Motor neuron (in vitro differentiated cells): Measurements from ENCODE around the gene ZNF526. TPM values are rescaled to one million over a fixed set of nuclear protein-coding genes. Genes with fewer than 3 reads are reported as not detected.
A peak's percentile ranks its signal among the peaks of the same experiment; 100 is the strongest.
"Not testable (repeated sequence)": the region's sequence is repeated elsewhere in the genome, so short reads cannot be mapped to it uniquely, and the experiment has no call there.

Source experiments
- ATAC-seq, 8 experiments: fragments of 200-7000 bp; cut with Tn5 transposase; replicated peaks in 6 of 8; 2 replicates each; pipeline ENCODE4 v1.8.0; 2021; ENCODE audit warnings: mild to moderate bottlenecking in 8 of 8, moderate library complexity in 8 of 8
- H3K27ac ChIP-seq, 2 donors: fragments of 250-450 bp; sonication (Bioruptor Pico); 2 replicates each; pipeline ENCODE4 v1.9.0; 2021; ENCODE audit warnings: antibody characterized with exemption in 2 of 2, mild to moderate bottlenecking in 2 of 2, moderate library complexity in 1 of 2
- H3K4me1 ChIP-seq, 2 donors: fragments of 250-450 bp; sonication (Bioruptor Pico); replicated peaks in 1 of 2; 2 replicates each; pipeline ENCODE4 v1.6.1; 2021; ENCODE audit warnings: antibody characterized with exemption in 2 of 2, mild to moderate bottlenecking in 2 of 2, moderate library complexity in 1 of 2
- H3K4me3 ChIP-seq, 5 donors: fragments of 250-450 bp; sonication (Bioruptor Pico); 2 replicates each; pipeline ENCODE4 v1.9.0; 2021; ENCODE audit warnings: antibody characterized with exemption in 5 of 5, mild to moderate bottlenecking in 5 of 5, moderate library complexity in 4 of 5
- WGBS, 10 experiments: fragments of 450-650 bp; shearing (Covaris generic); methylation state at CpG; one replicate each; pipeline ENCODE4 v1.0.0; 2022; 5-methylcytosine and 5-hydroxymethylcytosine counted together
- in situ Hi-C, 9 experiments: fragments of 400-800 bp; cut with MboI; loops; one replicate each; pipeline ENCODE4 v1.15.0; 2021; ENCODE audit warnings: low sequenced_read_pairs in 9 of 9, low pct_unique_long_range_greater_than_20kb in 2 of 9; ENCODE audit not compliant: unreplicated experiment in 9 of 9
- total RNA-seq, 8 experiments: library from RNA; unstranded; fragments of 300-600 nt; gene quantifications; 2 replicates each; pipeline versions ENCODE4 v1.2.3 to v1.2.4, GENCODE V29; 2022

Gene ZNF526
- total RNA-seq, 8 experiments from 2014 or later, result 5.1 to 14.1 (median 8.0) TPM

DNA sequence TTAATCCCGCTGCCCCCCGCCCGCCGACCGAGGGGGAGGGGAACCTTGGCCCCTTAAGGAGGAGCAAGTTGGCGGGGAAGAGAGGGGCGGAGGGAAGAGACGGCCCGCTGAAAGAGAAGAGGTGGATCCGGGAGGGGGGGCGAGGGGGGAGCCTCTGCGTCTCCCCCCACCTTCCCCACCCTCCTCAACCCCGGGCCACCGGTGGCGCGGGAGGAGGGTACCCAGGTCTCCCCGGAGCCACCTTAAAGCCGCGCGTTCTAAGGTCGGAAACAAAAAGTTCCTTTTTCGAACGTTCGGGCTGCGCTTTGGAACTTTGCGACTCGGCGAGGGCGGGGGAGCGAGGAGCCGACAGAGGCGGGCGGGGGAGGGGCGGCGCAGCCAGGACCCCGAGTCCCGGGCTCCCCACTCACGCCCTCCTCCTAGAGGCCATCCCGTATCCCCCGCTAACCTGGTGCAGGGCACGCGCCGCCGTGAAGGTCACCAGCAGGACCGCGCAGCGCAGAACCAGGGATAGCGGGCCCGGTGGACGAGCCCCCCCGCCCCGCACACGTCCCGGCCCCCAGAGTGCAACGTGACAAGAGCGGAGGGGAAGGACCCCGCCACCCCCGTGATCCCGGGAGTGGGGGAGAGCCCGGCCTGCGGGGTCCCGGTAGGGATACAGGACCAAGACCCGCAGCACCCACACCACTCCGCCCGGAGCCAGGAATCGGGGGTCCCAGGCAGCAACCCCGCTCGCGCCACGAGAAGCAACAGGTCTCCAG lies 34.2 kb downstream of the ZNF526 start:
- Histone ChIP-seq H3K27ac (peak overlapping the region; percentile 29 to 76), H3K4me1 (peaks cover 27 to 33% of the 10 kb centered on the region in 2 donors), H3K4me3 (peak overlapping the region; percentile 59 to 96 (median 72))
- WGBS, 10 experiments, result no CpG with 5 or more reads among the region's 70 CpGs
- peak; percentile 1 to 34 (median 18) for ATAC-seq
- in situ Hi-C loops, result no loop called here

- ATAC-seq, result peak; percentile 61 to 69 (median 64)
- H3K4me3 ChIP-seq, result peak within 1 kb of the TSS; percentile 59 to 96 (median 72)
- in situ Hi-C loops, result no loop called here
- H3K27ac ChIP-seq, result peak within 1 kb of the TSS; percentile 62 to 76
- H3K4me1 ChIP-seq, result peaks cover 27 to 33% of the 10 kb centered on the region in 2 donors
- no CpG with 5 or more reads among the region's 75 CpGs for WGBS, 10 experiments
Observed at GRCh38 chr19:42254850-42255765, 35.0 kb downstream of the ZNF526 start, which contains the start of gene ERF. ERF (minus strand) TSS chr19:42255128; CDS start chr19:42254999, 129 bp downstream.

DNA sequence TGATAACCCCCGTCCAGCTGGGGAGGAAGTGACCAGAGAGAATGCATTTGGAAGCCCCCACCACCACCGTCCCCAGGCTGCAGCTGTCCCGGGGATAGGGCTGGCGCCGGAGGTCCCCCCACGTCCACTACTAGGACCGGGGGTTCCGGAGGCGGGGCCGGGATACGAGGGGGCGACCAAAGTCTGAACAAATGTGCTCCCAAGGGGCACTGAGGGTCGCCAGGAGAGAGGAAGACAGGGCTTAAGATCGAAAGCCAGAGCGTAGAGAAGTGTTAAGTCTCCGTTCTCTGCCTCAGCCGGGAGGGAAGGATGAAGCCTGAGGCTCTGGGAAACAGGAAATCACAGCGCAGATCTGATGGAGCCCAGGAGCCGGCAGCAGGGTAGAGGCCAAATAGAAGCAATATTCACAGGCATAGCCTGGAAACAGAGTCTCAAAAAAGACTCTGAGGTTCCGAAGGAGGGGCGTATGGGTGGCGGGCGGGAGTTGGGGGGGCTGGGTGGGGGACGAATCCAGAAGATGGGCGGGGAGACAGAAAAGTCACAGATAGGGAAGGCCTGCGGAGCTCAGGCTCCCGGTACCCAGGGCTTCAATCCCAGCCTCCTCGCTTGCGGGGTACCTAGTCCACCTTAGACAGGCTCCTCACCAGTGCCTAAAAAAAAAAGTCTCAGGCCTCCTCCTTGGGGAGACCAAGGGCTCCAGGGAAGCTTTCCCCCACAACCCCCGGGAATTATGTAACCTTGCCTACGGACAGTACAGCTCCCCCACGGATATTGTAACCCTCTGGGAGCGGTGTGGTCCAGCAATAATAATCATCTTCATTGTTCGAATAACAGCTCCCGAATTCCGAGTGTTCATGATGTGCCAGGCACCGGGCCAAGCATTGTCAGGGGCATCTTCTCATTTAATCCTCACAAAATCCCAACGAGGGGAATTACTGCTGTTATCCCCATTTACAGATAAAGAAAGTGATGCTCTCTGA lies 35.9 kb downstream of the ZNF526 start:
- peak in 6 of 8 experiments; percentile 6 to 40 (median 11) for ATAC-seq
- Histone ChIP-seq H3K27ac (peak overlapping the region; percentile 62 to 72), H3K4me3 (peak overlapping the region; percentile 59 to 96 (median 72)), H3K4me1 (peaks cover 21 to 27% of the 10 kb centered on the region in 2 donors)
- in situ Hi-C loops, result no loop called here
- WGBS, 10 experiments, result 0 to 46% (median 28%) methylated on average over 1 to 8 of the region's 38 CpGs; no CpG with 5 or more reads in 2 of the 10 experiments

- in situ Hi-C loops, ATAC-seq, H3K4me3 ChIP-seq, H3K27ac ChIP-seq: not testable (repeated sequence)
- WGBS, 10 experiments, result 77 to 100% (median 100%) methylated on average over 1 to 2 of the region's 3 CpGs; no CpG with 5 or more reads in 3 of the 10 experiments
- H3K4me1 ChIP-seq, result peaks cover 5 to 11% of the 10 kb centered on the region in 2 donors
Observed at GRCh38 chr19:42257842-42258241, 37.7 kb downstream of the ZNF526 start.

- no peak overlapping the region for H3K27ac ChIP-seq
- 70 to 100% (median 92%) methylated on average over 1 to 3 of the region's 3 CpGs; no CpG with 5 or more reads in 4 of the 10 experiments for WGBS, 10 experiments
- in situ Hi-C loops, result no loop called here
- ATAC-seq, result no peak
- no peak overlapping the region for H3K4me3 ChIP-seq
- no peaks in the 10 kb centered on the region for H3K4me1 ChIP-seq
Observed at GRCh38 chr19:42261763-42262162, 41.7 kb downstream of the ZNF526 start.

DNA sequence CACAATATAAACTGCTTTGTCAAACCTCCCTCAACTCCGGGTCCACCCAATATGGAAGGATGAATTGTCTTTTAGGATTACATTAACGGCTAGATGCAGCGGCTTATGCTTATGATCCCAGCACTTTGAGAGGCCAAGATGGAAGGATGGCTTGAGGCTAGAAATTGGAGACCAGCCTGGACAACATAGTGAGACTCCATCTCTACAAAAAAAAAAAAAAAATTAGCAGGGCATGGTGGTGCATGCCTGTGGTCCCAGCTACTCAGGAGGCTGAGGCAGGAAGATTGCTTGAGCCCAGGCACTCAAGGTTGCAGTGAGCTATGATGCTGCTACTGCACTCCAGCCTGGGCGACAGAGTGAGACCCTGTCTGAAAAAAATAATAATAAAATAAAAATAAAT lies 46.0 kb downstream of the ZNF526 start:
- 67 to 100% (median 89%) methylated on average over 1 to 4 of the region's 4 CpGs; no CpG with 5 or more reads in 2 of the 10 experiments for WGBS, 10 experiments
- ATAC-seq, in situ Hi-C loops, H3K27ac ChIP-seq, H3K4me1 ChIP-seq, H3K4me3 ChIP-seq: not testable (repeated sequence)

GRCh38 chr19:42266928-42267603 lies 47.0 kb downstream of the ZNF526 start:
- WGBS, 10 experiments, result 74 to 100% (median 94%) methylated on average over 1 to 12 of the region's 25 CpGs; no CpG with 5 or more reads in 2 of the 10 experiments
- Histone ChIP-seq H3K4me1 (peaks cover 9 to 10% of the 10 kb centered on the region in 2 donors), H3K27ac (peak overlapping the region in 1 of 2 donors; percentile 65)
- in situ Hi-C loops, ATAC-seq, H3K4me3 ChIP-seq: not testable (repeated sequence)

- WGBS, 10 experiments, result 0 to 27% (median 3%) methylated on average over 1 to 6 of the region's 13 CpGs; no CpG with 5 or more reads in 3 of the 10 experiments
- ATAC-seq, result no peak
- in situ Hi-C loops, result no loop called here
- peaks cover 9 to 10% of the 10 kb centered on the region in 2 donors for H3K4me1 ChIP-seq
- peak overlapping the region; percentile 53 to 65 for H3K27ac ChIP-seq
- peak overlapping the region; percentile 69 to 94 (median 81) for H3K4me3 ChIP-seq
Observed at GRCh38 chr19:42267644-42268141, 47.6 kb downstream of the ZNF526 start.

GRCh38 chr19:42268142-42268703 lies 48.1 kb downstream of the ZNF526 start:
- peak overlapping the region; percentile 69 to 94 (median 81) for H3K4me3 ChIP-seq
- in situ Hi-C loops, result no loop called here
- H3K27ac ChIP-seq, result peak overlapping the region; percentile 99 to 100
- 0 to 2% (median 0%) methylated on average over 7 to 24 of the region's 46 CpGs; no CpG with 5 or more reads in 5 of the 10 experiments for WGBS, 10 experiments
- peaks cover 9 to 10% of the 10 kb centered on the region in 2 donors for H3K4me1 ChIP-seq
- peak; percentile 63 to 76 (median 68) for ATAC-seq

- in situ Hi-C loops, result no loop called here
- ATAC-seq, result peak; percentile 77 to 90 (median 90)
- Histone ChIP-seq H3K4me3 (peak within 1 kb of the TSS; percentile 69 to 94 (median 81)), H3K27ac (peak within 1 kb of the TSS; percentile 99 to 100), H3K4me1 (peaks cover 9 to 10% of the 10 kb centered on the region in 2 donors)
- 0% methylated on average over 1 to 7 of the region's 52 CpGs; no CpG with 5 or more reads in 6 of the 10 experiments for WGBS, 10 experiments
Observed at GRCh38 chr19:42268704-42269477, 48.8 kb downstream of the ZNF526 start, which contains the start of gene CIC. CIC (plus strand) TSS chr19:42269252; CDS start chr19:42271784, 2,532 bp downstream.
